H1 (cell line): Measurements from ENCODE around the gene GRID1. TPM values are rescaled to one million over a fixed set of nuclear protein-coding genes. Genes with fewer than 3 reads are reported as not detected.

Source experiments
- CTCF ChIA-PET: fragments of 300-600 bp; sonication (Branson Sonifier 250); formaldehyde crosslinking; loops from one replicate; lab custom pipeline; 2021; ENCODE audit not compliant: partially characterized antibody; lab: Charles Lee
- POLR2A ChIA-PET: fragments of 300-600 bp; sonication (Branson Sonifier 250); formaldehyde crosslinking; loops from one replicate; lab custom pipeline; 2021; ENCODE audit warnings: inconsistent platforms; ENCODE audit not compliant: partially characterized antibody; lab: Charles Lee
- DNase-seq, 2 experiments: peaks; one replicate each; pipeline versions ENCODE4 v3.0.0 to v3.0.0-alpha.2; 2010 to 2022; ENCODE audit warnings: low spot score in 2 of 2, low read depth in 1 of 2, mixed read lengths in 1 of 2
- FAIRE-seq: peaks from 2 replicates; lab custom pipeline; 2011; peaks lifted over from hg19 to GRCh38; lab: Jason Lieb, UNC
- H2AFZ ChIP-seq: 2 replicates; pipeline ENCODE4 v1.8.1; 2012; ENCODE audit warnings: low read length, inconsistent platforms
- H2AK5ac ChIP-seq: 2 replicates; pipeline ENCODE4 v1.6.1; 2013; ENCODE audit warnings: low read depth, low read length
- H2BK120ac ChIP-seq: replicated peaks from 2 replicates; pipeline ENCODE3; 2013; ENCODE audit warnings: low read depth, low read length, inconsistent platforms
- H2BK12ac ChIP-seq: 2 replicates; pipeline ENCODE4 v1.6.1; 2013; ENCODE audit warnings: low read depth, low read length
- H2BK15ac ChIP-seq: 2 replicates; pipeline ENCODE4 v1.6.1; 2013; ENCODE audit warnings: low read length
- H2BK20ac ChIP-seq: 2 replicates; pipeline ENCODE4 v1.6.1; 2013; ENCODE audit warnings: low read length
- H2BK5ac ChIP-seq: 2 replicates; pipeline ENCODE4 v1.6.1; 2013; ENCODE audit warnings: low read depth, low read length
- H3K14ac ChIP-seq: 2 replicates; pipeline ENCODE4 v1.6.1; 2013; ENCODE audit warnings: inconsistent platforms; ENCODE audit not compliant: insufficient read length
- H3K18ac ChIP-seq: 2 replicates; pipeline ENCODE4 v1.6.1; 2013; ENCODE audit warnings: low read length; ENCODE audit errors: extremely low read depth
- H3K23ac ChIP-seq: 2 replicates; pipeline ENCODE4 v1.6.1; 2013; ENCODE audit warnings: inconsistent platforms; ENCODE audit not compliant: insufficient read length
- H3K23me2 ChIP-seq: 2 replicates; pipeline ENCODE4 v1.6.1; 2013; ENCODE audit warnings: low read depth, low read length
- H3K27ac ChIP-seq: 2 replicates; pipeline ENCODE4 v1.6.1; 2011; ENCODE audit warnings: low read depth, low read length, inconsistent platforms
- H3K27me3 ChIP-seq, 4 experiments: replicated peaks in 1 of 4; 1 replicate in 1 of 4; 2 replicates in 3 of 4; pipeline versions ENCODE4 v1.6.1 to v1.8.1; 2011 to 2013; ENCODE audit warnings: low read length in 3 of 4, mild to moderate bottlenecking in 3 of 4, inconsistent platforms in 2 of 4, mixed read lengths in 2 of 4, moderate library complexity in 1 of 4; ENCODE audit not compliant: control insufficient read depth in 3 of 4, insufficient read depth in 3 of 4; ENCODE audit errors: extremely low read depth in 1 of 4
- H3K36me3 ChIP-seq, 4 experiments: 2 replicates each; pipeline versions ENCODE4 v1.6.1 to v1.8.1; 2011 to 2013; ENCODE audit warnings: mild to moderate bottlenecking in 4 of 4, low read length in 3 of 4, moderate library complexity in 2 of 4, control low read depth in 1 of 4, inconsistent platforms in 1 of 4; ENCODE audit not compliant: insufficient read depth in 4 of 4, control insufficient read depth in 2 of 4
- H3K4ac ChIP-seq: replicated peaks from 2 replicates; pipeline ENCODE3; 2013; ENCODE audit warnings: low read length, low read depth, mixed read lengths, inconsistent platforms; ENCODE audit not compliant: insufficient read length
- H3K4me1 ChIP-seq, 4 experiments: replicated peaks in 1 of 4; 1 replicate in 1 of 4; 2 replicates in 3 of 4; pipeline versions ENCODE4 v1.6.1 to v1.8.1; 2011 to 2013; ENCODE audit warnings: low read length in 3 of 4, inconsistent platforms in 2 of 4, mixed read lengths in 1 of 4; ENCODE audit not compliant: insufficient read depth in 4 of 4, control insufficient read depth in 3 of 4
- H3K4me2 ChIP-seq, 2 experiments: 2 replicates each; pipeline versions ENCODE4 v1.6.1 to v1.8.1; 2011 to 2013; ENCODE audit warnings: low read depth in 2 of 2, low read length in 2 of 2, control low read depth in 1 of 2, inconsistent platforms in 1 of 2, mild to moderate bottlenecking in 1 of 2; ENCODE audit not compliant: insufficient read depth in 1 of 2
- H3K4me3 ChIP-seq, 4 experiments: fragments of 200-600, 300-600 bp in 1 of 4; sonication (generic), shearing (Covaris generic), sonication (Bioruptor Twin) in 1 of 4; 2 replicates each; pipeline versions ENCODE4 v1.5.1 to v1.8.1; 2011 to 2016; ENCODE audit warnings: low read length in 4 of 4, low read depth in 3 of 4, control low read depth in 2 of 4, inconsistent platforms in 2 of 4, mild to moderate bottlenecking in 2 of 4, mixed read lengths in 1 of 4, moderate library complexity in 1 of 4; ENCODE audit not compliant: insufficient read depth in 2 of 4; ENCODE audit errors: extremely low read depth in 1 of 4
- H3K56ac ChIP-seq: replicated peaks from 2 replicates; pipeline ENCODE3; 2013; ENCODE audit warnings: low read depth, mild to moderate bottlenecking, mixed read lengths, low read length, inconsistent platforms; ENCODE audit not compliant: insufficient read length
- H3K79me1 ChIP-seq: 2 replicates; pipeline ENCODE4 v1.6.1; 2013; ENCODE audit warnings: low read depth, low read length, control low read depth
- H3K79me2 ChIP-seq, 2 experiments: 2 replicates each; pipeline versions ENCODE4 v1.6.1 to v1.8.1; 2012 to 2013; ENCODE audit warnings: low read length in 2 of 2, mild to moderate bottlenecking in 2 of 2, inconsistent platforms in 1 of 2; ENCODE audit not compliant: insufficient read depth in 2 of 2, control insufficient read depth in 1 of 2
- H3K9ac ChIP-seq, 4 experiments: replicated peaks in 1 of 4; 1 replicate in 1 of 4; 2 replicates in 3 of 4; pipeline versions ENCODE4 v1.6.1 to v1.8.1; 2011 to 2013; ENCODE audit warnings: low read depth in 3 of 4, low read length in 3 of 4, control low read depth in 2 of 4, mild to moderate bottlenecking in 2 of 4, moderate library complexity in 2 of 4, inconsistent platforms in 1 of 4; ENCODE audit errors: extremely low read depth in 1 of 4
- H3K9me3 ChIP-seq, 2 experiments: 2 replicates each; pipeline versions ENCODE4 v1.6.1 to v1.8.1; 2012 to 2013; ENCODE audit warnings: mild to moderate bottlenecking in 2 of 2, moderate library complexity in 2 of 2, control low read depth in 1 of 2, inconsistent platforms in 1 of 2, low read depth in 1 of 2, low read length in 1 of 2, mixed read lengths in 1 of 2; ENCODE audit not compliant: insufficient read depth in 2 of 2
- H4K20me1 ChIP-seq, 2 experiments: replicated peaks in 1 of 2; 2 replicates each; pipeline versions ENCODE3 to v1.8.1; 2011 to 2013; ENCODE audit warnings: inconsistent platforms in 2 of 2, low read length in 2 of 2, mild to moderate bottlenecking in 1 of 2; ENCODE audit not compliant: insufficient read depth in 2 of 2, control insufficient read depth in 1 of 2
- H4K5ac ChIP-seq: 2 replicates; pipeline ENCODE4 v1.6.1; 2013; ENCODE audit warnings: low read length, low read depth, mixed read lengths, inconsistent platforms; ENCODE audit not compliant: insufficient read length
- H4K8ac ChIP-seq: 2 replicates; pipeline ENCODE4 v1.8.0; 2013; ENCODE audit warnings: mild to moderate bottlenecking, moderate library complexity, low read length, inconsistent platforms; ENCODE audit not compliant: insufficient read depth; ENCODE audit errors: extremely low read depth
- H4K91ac ChIP-seq: replicated peaks from 2 replicates; pipeline ENCODE3; 2013; ENCODE audit warnings: low read length, mixed read lengths, inconsistent platforms; ENCODE audit not compliant: insufficient read length
- ASH2L ChIP-seq: fragments of 200-600, 300-600 bp; sonication (generic); IDR thresholded peaks from one replicate; pipeline ENCODE4 v1.7.1; 2017; ENCODE audit warnings: low read length
- CBX5 ChIP-seq: fragments of 300-800, 300-1000 bp; sonication (generic); IDR thresholded peaks from 2 replicates; pipeline ENCODE4 v1.7.1; 2016; ENCODE audit warnings: antibody characterized with exemption, low read length, low read depth
- CEBPB ChIP-seq: IDR thresholded peaks from 2 replicates; pipeline ENCODE4 v1.6.1; 2012; ENCODE audit warnings: low read depth, low read length
- CHD2 ChIP-seq: IDR thresholded peaks from 2 replicates; pipeline ENCODE4 v1.6.1; 2012; ENCODE audit warnings: low read length, improper control_type of control experiment
- FOSL1 ChIP-seq: IDR thresholded peaks from 2 replicates; pipeline ENCODE4 v1.6.1; 2011; ENCODE audit warnings: mild to moderate bottlenecking, low read depth, low read length, moderate library complexity; ENCODE audit not compliant: insufficient read depth
- MAX ChIP-seq: IDR thresholded peaks from 2 replicates; pipeline ENCODE4 v1.6.1; 2012; ENCODE audit warnings: inconsistent platforms
- POLR2AphosphoS5 ChIP-seq: IDR thresholded peaks from 2 replicates; pipeline ENCODE4 v1.6.1; 2011; ENCODE audit warnings: low read depth, low read length
- SAP30 ChIP-seq: fragments of 300-600 bp; sonication (generic); IDR thresholded peaks from 2 replicates; pipeline ENCODE4 v1.7.1; 2012; ENCODE audit warnings: low read length, moderate library complexity, mild to moderate bottlenecking, inconsistent platforms; ENCODE audit not compliant: insufficient read depth, insufficient replicate concordance
- USF2 ChIP-seq: IDR thresholded peaks from 2 replicates; pipeline ENCODE4 v1.6.1; 2011; ENCODE audit warnings: low read length, improper control_type of control experiment
- WGBS, 2 experiments: shearing (Covaris generic) in 1 of 2; methylation state at CpG; one replicate each; pipeline versions ENCODE4 v1.1.6 to v1.1.7; 2013 to 2015; ENCODE audit warnings: low lambda C conversion rate in 2 of 2, mixed read lengths in 2 of 2, inconsistent platforms in 1 of 2, low coverage in 1 of 2, missing lambda C conversion rate in 1 of 2; ENCODE audit not compliant: insufficient replicate concordance in 2 of 2, insufficient coverage in 1 of 2, insufficient read length in 1 of 2; ENCODE audit errors: extremely low coverage in 1 of 2, missing lambda C conversion rate in 1 of 2; 5-methylcytosine and 5-hydroxymethylcytosine counted together
- polyA plus RNA-seq, 7 experiments: library from polyadenylated mRNA; depleted of rRNA in 3 of 7; stranded (reverse) in 5 of 7; unstranded in 2 of 7; fragments of >200 nt in 5 of 7; fragments of 200-250 nt in 2 of 7; gene quantifications; 1 replicate in 5 of 7; 2 replicates in 1 of 7; 4 replicates in 1 of 7; pipeline versions ENCODE4 v1.2.1 to v1.2.3, GENCODE V29; 2011 to 2013; ENCODE audit warnings: missing spikeins in 2 of 7, mixed read lengths in 2 of 7
- total RNA-seq: library from RNA; stranded (reverse); fragmentation: NEBNext Ultra II Directional; extraction: Animal tissue kit (Norgen Biotek cat#: 25700); gene quantifications from 2 replicates; pipeline ENCODE4 v1.2.1, GENCODE V29; 2021

Gene GRID1
- total and polyA plus RNA-seq, 2 of the 8 experiments (the other 6 are each of a cell fraction or from before 2014, with no cell fraction given) = 0.22 to 0.30 TPM

GRCh38 chr10:85849315-85849714, 517.3 kb downstream of the GRID1 start:
- Histone ChIP-seq H2AK5ac (no peak overlapping the region), H3K27ac (no peak overlapping the region), H4K91ac (no peak overlapping the region), H2AFZ (no peak overlapping the region), H3K27me3 (no peaks in the 10 kb centered on the region), H3K4me3 (no peak overlapping the region), H2BK20ac (no peak overlapping the region), H4K20me1 (no peaks in the 10 kb centered on the region), H3K18ac (no peak overlapping the region), H3K4ac (no peak overlapping the region), H2BK120ac (no peak overlapping the region), H3K79me1 (no peaks in the 10 kb centered on the region), H3K79me2 (no peaks in the 10 kb centered on the region), H2BK5ac (no peak overlapping the region), H4K5ac (no peak overlapping the region), H3K56ac (no peak overlapping the region), H3K23me2 (no peaks in the 10 kb centered on the region; the same call in 1 of the 2 replicates), H3K23ac (no peak overlapping the region), H3K9ac (no peak overlapping the region), H3K36me3 (no peaks in the 10 kb centered on the region), H3K4me2 (no peak overlapping the region), H2BK15ac (no peak overlapping the region), H3K9me3 (0 out of 4 replicates have a peak, but pooled peaks cover 0 to 3% of the 10 kb centered on the region in 2 experiments), H3K4me1 (no peaks in the 10 kb centered on the region; a peak in 1 of 7 replicates), H2BK12ac (no peak overlapping the region), H4K8ac (no peak overlapping the region), H3K14ac (no peak overlapping the region)
- no peak for DNase-seq
- CTCF ChIA-PET = interaction anchor here (0.6 to 1.8 kb wide), 6 partner anchors 11 to 614 kb away, joined by 3 to 4 read pairs (median 3); no protein-coding TSS in a partner anchor
- FAIRE-seq = no peak
- 92% methylated on average over 3 of the region's 3 CpGs; no CpG with 5 or more reads in 1 of the 2 experiments for WGBS, 2 experiments
- POLR2A ChIA-PET = no interaction called here
- TF ChIP-seq POLR2AphosphoS5 (no peak), USF2 (no peak), FOSL1 (no peak), ASH2L (no peak), CEBPB (no peak), CBX5 (no peak), CHD2 (no peak), SAP30 (no peak), MAX (no peak)
